ENCODE measurements around the gene SUPT5H. TPM values are rescaled to one million over a fixed set of nuclear protein-coding genes. Genes with fewer than 3 reads are reported as not detected.
A peak's percentile ranks its signal among the peaks of the same experiment; 100 is the strongest.

Gene SUPT5H
- total RNA-seq, 2 donors from 2014 or later, result 79.8 to 246 TPM

DNA sequence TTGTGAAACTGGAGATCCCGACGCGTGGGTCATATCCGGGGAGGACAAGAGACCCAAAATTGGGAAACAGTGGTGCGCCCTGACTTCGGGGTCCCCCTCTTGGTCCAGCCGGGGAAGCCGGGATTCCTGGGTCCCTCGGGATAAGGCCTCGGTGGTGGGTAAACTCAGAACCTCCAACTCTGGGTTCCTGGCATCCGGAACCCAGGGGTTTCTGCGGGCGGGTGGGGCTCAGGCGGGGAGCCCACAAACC, 38.0 kb upstream of the SUPT5H start:
- H3K9me3 ChIP-seq, result no peaks in the 10 kb centered on the region
- H3K27ac ChIP-seq, result peak overlapping the region; percentile 100
- intact Hi-C loops (cut with DNase I), result no loop called here
- no peaks in the 10 kb centered on the region for H3K27me3 ChIP-seq (replicated peaks; ENCODE audit: insufficient read depth)
- no peak for DNase-seq (ENCODE audit: low spot score)
- peaks cover 8% of the 10 kb centered on the region for H3K4me1 ChIP-seq (replicated peaks)
- TF ChIP-seq POLR2AphosphoS5 (IDR thresholded peaks at IDR 0.05) (no peak), POLR2A (IDR thresholded peaks at IDR 0.05) (no peak)
- TF ChIP-seq, protein P1, sequence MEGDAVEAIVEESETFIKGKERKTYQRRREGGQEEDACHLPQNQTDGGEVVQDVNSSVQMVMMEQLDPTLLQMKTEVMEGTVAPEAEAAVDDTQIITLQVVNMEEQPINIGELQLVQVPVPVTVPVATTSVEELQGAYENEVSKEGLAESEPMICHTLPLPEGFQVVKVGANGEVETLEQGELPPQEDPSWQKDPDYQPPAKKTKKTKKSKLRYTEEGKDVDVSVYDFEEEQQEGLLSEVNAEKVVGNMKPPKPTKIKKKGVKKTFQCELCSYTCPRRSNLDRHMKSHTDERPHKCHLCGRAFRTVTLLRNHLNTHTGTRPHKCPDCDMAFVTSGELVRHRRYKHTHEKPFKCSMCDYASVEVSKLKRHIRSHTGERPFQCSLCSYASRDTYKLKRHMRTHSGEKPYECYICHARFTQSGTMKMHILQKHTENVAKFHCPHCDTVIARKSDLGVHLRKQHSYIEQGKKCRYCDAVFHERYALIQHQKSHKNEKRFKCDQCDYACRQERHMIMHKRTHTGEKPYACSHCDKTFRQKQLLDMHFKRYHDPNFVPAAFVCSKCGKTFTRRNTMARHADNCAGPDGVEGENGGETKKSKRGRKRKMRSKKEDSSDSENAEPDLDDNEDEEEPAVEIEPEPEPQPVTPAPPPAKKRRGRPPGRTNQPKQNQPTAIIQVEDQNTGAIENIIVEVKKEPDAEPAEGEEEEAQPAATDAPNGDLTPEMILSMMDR (IDR thresholded peaks at IDR 0.05), result no peak
- H3K4me3 ChIP-seq, result peak overlapping the region; percentile 75 to 90
- WGBS, result 2% methylated on average over 13 of the region's 14 CpGs
- H3K36me3 ChIP-seq, result peaks cover 8% of the 10 kb centered on the region in 2 donors

- peak overlapping the region; percentile 75 to 90 for H3K4me3 ChIP-seq
- no peaks in the 10 kb centered on the region for H3K9me3 ChIP-seq
- intact Hi-C loops (cut with DNase I), result no loop called here
- H3K27ac ChIP-seq, result peak overlapping the region; percentile 100
- peaks cover 8% of the 10 kb centered on the region in 2 donors for H3K36me3 ChIP-seq
- peaks cover 8% of the 10 kb centered on the region for H3K4me1 ChIP-seq (replicated peaks)
- TF ChIP-seq POLR2AphosphoS5 (IDR thresholded peaks at IDR 0.05), result peak; percentile 75
- TF ChIP-seq, protein P1 (IDR thresholded peaks at IDR 0.05), result no peak
- peak; percentile 39 for TF ChIP-seq POLR2A (IDR thresholded peaks at IDR 0.05)
- WGBS, result 17% methylated on average over 39 of the region's 40 CpGs
- peak; percentile 64 for DNase-seq (ENCODE audit: low spot score)
- H3K27me3 ChIP-seq (replicated peaks; ENCODE audit: insufficient read depth), result no peaks in the 10 kb centered on the region
Observed at GRCh38 chr19:39407660-39408391, 37.6 kb upstream of the SUPT5H start.

- Histone ChIP-seq H3K27ac (peak overlapping the region; percentile 100), H3K27me3 (replicated peaks; ENCODE audit: insufficient read depth) (no peaks in the 10 kb centered on the region), H3K36me3 (peaks cover 8% of the 10 kb centered on the region in 2 donors), H3K9me3 (no peaks in the 10 kb centered on the region), H3K4me1 (replicated peaks) (peaks cover 8% of the 10 kb centered on the region), H3K4me3 (peak overlapping the region; percentile 75 to 90)
- peak; percentile 69 for DNase-seq (ENCODE audit: low spot score)
- intact Hi-C loops (cut with DNase I), result no loop called here
- TF ChIP-seq POLR2A (IDR thresholded peaks at IDR 0.05) (peak; percentile 43), POLR2AphosphoS5 (IDR thresholded peaks at IDR 0.05) (peak; percentile 91)
- TF ChIP-seq, protein P1 (IDR thresholded peaks at IDR 0.05), result no peak
- 38% methylated on average over 20 of the region's 20 CpGs for WGBS
Observed at GRCh38 chr19:39408392-39409207, 36.8 kb upstream of the SUPT5H start.

DNA sequence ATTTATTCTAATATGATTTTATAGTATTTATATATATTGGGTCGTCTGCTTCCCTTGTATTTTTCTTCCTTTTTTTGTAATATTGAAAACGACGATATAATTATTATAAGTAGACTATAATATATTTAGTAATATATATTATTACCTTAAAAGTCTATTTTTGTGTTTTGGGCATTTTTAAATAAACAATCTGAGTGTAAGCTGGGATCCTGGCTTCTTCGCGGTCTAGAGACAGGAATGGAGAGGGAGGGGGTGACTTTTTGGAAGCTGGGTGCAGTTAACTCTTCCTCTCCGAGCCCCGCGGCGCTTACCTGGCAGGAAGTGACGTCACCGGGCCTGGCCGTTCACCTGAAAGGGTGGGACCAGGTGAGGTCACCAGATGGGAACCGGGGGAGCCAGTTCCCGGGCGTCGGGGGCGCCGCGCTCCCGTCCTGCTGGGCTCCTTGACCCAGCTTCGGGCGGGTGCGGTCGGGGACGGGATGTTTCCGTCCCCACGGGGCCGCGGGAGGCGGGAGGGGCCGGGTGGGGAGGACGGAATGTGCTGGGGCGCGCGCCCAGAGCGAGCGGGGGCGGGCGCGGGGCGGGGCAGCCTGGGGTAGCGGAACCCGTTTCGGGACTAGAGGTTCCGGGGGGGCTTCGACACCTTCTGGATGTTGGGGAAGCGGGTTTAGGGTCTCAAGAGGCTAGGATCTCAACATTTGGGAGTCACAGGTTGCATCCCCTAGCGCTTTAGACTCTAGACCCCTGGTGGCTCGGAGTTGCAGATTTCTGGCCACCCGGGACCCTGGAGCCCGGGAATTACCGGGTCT, 36.0 kb upstream of the SUPT5H start:
- Histone ChIP-seq H3K4me3 (peak overlapping the region; percentile 75 to 90), H3K4me1 (replicated peaks) (peaks cover 4% of the 10 kb centered on the region), H3K9me3 (no peaks in the 10 kb centered on the region), H3K27ac (peak overlapping the region; percentile 100), H3K36me3 (peaks cover 8% of the 10 kb centered on the region in 2 donors), H3K27me3 (replicated peaks; ENCODE audit: insufficient read depth) (no peaks in the 10 kb centered on the region)
- intact Hi-C loops (cut with DNase I), result loop anchor here (5.0 kb wide), 1 partner anchor 67 kb away; the partner anchor contains the start of gene SAMD4B
- DNase-seq (ENCODE audit: low spot score), result peak; percentile 98
- TF ChIP-seq, protein P1 (IDR thresholded peaks at IDR 0.05), result no peak
- TF ChIP-seq POLR2A (IDR thresholded peaks at IDR 0.05) (peak; percentile 76), POLR2AphosphoS5 (IDR thresholded peaks at IDR 0.05) (peak; percentile 87)
- 2% methylated on average over 52 of the region's 52 CpGs for WGBS

Data from prostate gland (tissue), 2 donors.